GM12873 (cell line): Measurements from ENCODE around the gene ANKRD65.

ENCODE experiments used
- CTCF ChIP-seq: IDR thresholded peaks from 2 replicates; pipeline ENCODE4 v1.5.1; 2012; ENCODE audit warnings: low read depth, mild to moderate bottlenecking, moderate library complexity, low read length, control low read depth; ENCODE audit not compliant: insufficient read depth; ENCODE audit errors: missing control alignments

Gene ANKRD65

GRCh38 chr1:1438531-1439381 is 17.7 kb upstream of the ANKRD65 start:
- TF ChIP-seq CTCF: no peak

- no peak for TF ChIP-seq CTCF
Measured at GRCh38 chr1:1437904-1438376, 16.9 kb upstream of the ANKRD65 start.

- no peak for TF ChIP-seq CTCF
Measured at GRCh38 chr1:1437033-1437903, 16.2 kb upstream of the ANKRD65 start.

GRCh38 chr1:1436630-1437032 is 15.6 kb upstream of the ANKRD65 start:
- TF ChIP-seq CTCF: no peak

GRCh38 chr1:1435911-1436629 is 15.0 kb upstream of the ANKRD65 start:
- TF ChIP-seq CTCF: no peak

GRCh38 chr1:1435106-1435903 is 14.2 kb upstream of the ANKRD65 start, which contains the start of gene VWA1:
Gene VWA1, plus strand, starts transcription at chr1:1435690. Its CDS starts 59 bp downstream, at chr1:1435749.
- TF ChIP-seq CTCF: no peak
